ENCODE results near the gene GRIK5. TPM values are rescaled to one million over a fixed set of nuclear protein-coding genes. Genes with fewer than 3 reads are reported as not detected.

GRIK5 gene
- total RNA-seq, 1 donor from 2014 or later = 0.09 TPM

GRCh38 chr19:42065511-42065910 lies 4.5 kb downstream of the GRIK5 start:
- H3K27ac Mint-ChIP-seq = no peak overlapping the region
- ATAC-seq (ENCODE audit: low read depth) = no peak
- no peak for DNase-seq
- ChIA-PET POLR2A (no interaction called here), CTCF (no interaction called here)
- no peak for TF ChIP-seq CTCF (IDR thresholded peaks at IDR 0.05)
- H3K27me3 Mint-ChIP-seq = peaks cover 6% of the 10 kb centered on the region
- no peaks in the 10 kb centered on the region for H3K9me3 Mint-ChIP-seq
- H3K4me1 Mint-ChIP-seq = no peaks in the 10 kb centered on the region
- intact Hi-C loops (cut with micrococcal nuclease) = no loop called here
- no peak overlapping the region for H3K4me3 Mint-ChIP-seq
- no peaks in the 10 kb centered on the region for H3K36me3 Mint-ChIP-seq (ENCODE audit: low read depth)

GRCh38 chr19:42065051-42065450 lies 5.0 kb downstream of the GRIK5 start:
- no peak for TF ChIP-seq CTCF (IDR thresholded peaks at IDR 0.05)
- no peaks in the 10 kb centered on the region for H3K36me3 Mint-ChIP-seq (ENCODE audit: low read depth)
- no peaks in the 10 kb centered on the region for H3K9me3 Mint-ChIP-seq
- CTCF ChIA-PET = no interaction called here
- H3K27ac Mint-ChIP-seq = no peak overlapping the region
- POLR2A ChIA-PET = interaction anchor here (0.8 kb wide), 1 partner anchor 11 kb away, joined by 3 read pairs; the partner anchor contains the start of gene ZNF574
- H3K4me3 Mint-ChIP-seq = no peak overlapping the region
- H3K27me3 Mint-ChIP-seq = peaks cover 5% of the 10 kb centered on the region
- intact Hi-C loops (cut with micrococcal nuclease) = no loop called here
- no peaks in the 10 kb centered on the region for H3K4me1 Mint-ChIP-seq
- ATAC-seq (ENCODE audit: low read depth) (no peak), DNase-seq (no peak)

- intact Hi-C loops (cut with micrococcal nuclease) = no loop called here
- Mint-ChIP-seq H3K27me3 (peaks cover 5% of the 10 kb centered on the region), H3K36me3 (ENCODE audit: low read depth) (no peaks in the 10 kb centered on the region), H3K9me3 (no peaks in the 10 kb centered on the region), H3K4me3 (no peak overlapping the region), H3K27ac (no peak overlapping the region), H3K4me1 (no peaks in the 10 kb centered on the region)
- ChIA-PET CTCF (no interaction called here), POLR2A (interaction anchor here (0.8 kb wide), 1 partner anchor 12 kb away, joined by 3 read pairs; the partner anchor contains the start of gene ZNF574)
- ATAC-seq (ENCODE audit: low read depth) (no peak), DNase-seq (no peak)
- TF ChIP-seq CTCF (IDR thresholded peaks at IDR 0.05) = no peak
Observed at GRCh38 chr19:42064432-42064831, 5.6 kb downstream of the GRIK5 start.

GRCh38 chr19:42062381-42062780 lies 7.6 kb downstream of the GRIK5 start:
- POLR2A ChIA-PET = no interaction called here

GRCh38 chr19:42060117-42060516 lies 9.9 kb downstream of the GRIK5 start:
- no peaks in the 10 kb centered on the region for H3K4me1 Mint-ChIP-seq
- ATAC-seq (ENCODE audit: low read depth) (no peak), DNase-seq (no peak)
- no peak overlapping the region for H3K27ac Mint-ChIP-seq
- ChIA-PET CTCF (no interaction called here), POLR2A (no interaction called here)
- intact Hi-C loops (cut with micrococcal nuclease) = no loop called here
- no peak overlapping the region for H3K4me3 Mint-ChIP-seq
- no peak for TF ChIP-seq CTCF (IDR thresholded peaks at IDR 0.05)
- H3K9me3 Mint-ChIP-seq = no peaks in the 10 kb centered on the region
- H3K27me3 Mint-ChIP-seq = peaks cover 4% of the 10 kb centered on the region
- no peaks in the 10 kb centered on the region for H3K36me3 Mint-ChIP-seq (ENCODE audit: low read depth)

More at GRCh38 chr19:42062381-42062780, 7.6 kb downstream of the GRIK5 start:
- no peak for DNase-seq
- Mint-ChIP-seq H3K36me3 (ENCODE audit: low read depth) (no peaks in the 10 kb centered on the region), H3K9me3 (no peaks in the 10 kb centered on the region), H3K4me1 (no peaks in the 10 kb centered on the region), H3K27ac (no peak overlapping the region), H3K4me3 (no peak overlapping the region), H3K27me3 (peaks cover 5% of the 10 kb centered on the region)
- TF ChIP-seq CTCF (IDR thresholded peaks at IDR 0.05) = no peak
- CTCF ChIA-PET = no interaction called here
- intact Hi-C loops (cut with micrococcal nuclease) = no loop called here
- no peak for ATAC-seq (ENCODE audit: low read depth)

Measured in activated B cell treated with CpG ODN at 0.5 μM for 24 hours (primary cell).